ENCODE results near the gene PLEK. TPM values are rescaled to one million over a fixed set of nuclear protein-coding genes. Genes with fewer than 3 reads are reported as not detected.
"Not testable (repeated sequence)": the region's sequence is repeated elsewhere in the genome, so short reads cannot be mapped to it uniquely, and the experiment has no call there.

Gene PLEK
- total RNA-seq, 2 donors from 2014 or later, result 2.4 to 5.6 TPM

- no peak overlapping the region for H3K27ac Mint-ChIP-seq
- no peaks in the 10 kb centered on the region for H3K36me3 Mint-ChIP-seq (ENCODE audit: insufficient read depth in 2 of 2)
- H3K27me3 Mint-ChIP-seq (ENCODE audit: low read depth), result peaks cover 5% of the 10 kb centered on the region
- ATAC-seq (replicated peaks in 1 of 2) (no peak), DNase-seq (no peak)
- H3K4me1 Mint-ChIP-seq (ENCODE audit: low read depth), result peaks cover 5% of the 10 kb centered on the region
- H3K4me3 Mint-ChIP-seq, result no peak overlapping the region
- H3K9me3 Mint-ChIP-seq, result no peaks in the 10 kb centered on the region
Observed at GRCh38 chr2:68431316-68431972, 66.4 kb downstream of the PLEK start.

- H3K36me3 Mint-ChIP-seq (ENCODE audit: insufficient read depth in 2 of 2), result no peaks in the 10 kb centered on the region
- H3K4me1 Mint-ChIP-seq (ENCODE audit: low read depth), result no peaks in the 10 kb centered on the region
Observed at GRCh38 chr2:68432696-68433658, 67.9 kb downstream of the PLEK start.

GRCh38 chr2:68434981-68435380 lies 69.9 kb downstream of the PLEK start:
- Mint-ChIP-seq H3K4me3 (no peak overlapping the region), H3K27ac (no peak overlapping the region), H3K4me1 (ENCODE audit: low read depth) (peaks cover 1% of the 10 kb centered on the region), H3K27me3 (ENCODE audit: low read depth) (peaks cover 12% of the 10 kb centered on the region), H3K36me3 (ENCODE audit: insufficient read depth in 2 of 2) (no peaks in the 10 kb centered on the region), H3K9me3 (no peaks in the 10 kb centered on the region)
- ATAC-seq (replicated peaks in 1 of 2) (no peak), DNase-seq (no peak)

More at GRCh38 chr2:68432696-68433658, 67.9 kb downstream of the PLEK start:
- ATAC-seq (replicated peaks in 1 of 2), result no peak
- Mint-ChIP-seq H3K4me3 (no peak overlapping the region), H3K27ac (no peak overlapping the region), H3K27me3 (ENCODE audit: low read depth) (peaks cover 5% of the 10 kb centered on the region), H3K9me3 (no peaks in the 10 kb centered on the region)
- DNase-seq, result no peak

GRCh38 chr2:68435615-68436014 lies 70.5 kb downstream of the PLEK start:
- Mint-ChIP-seq H3K27me3 (ENCODE audit: low read depth) (peaks cover 15% of the 10 kb centered on the region), H3K9me3 (no peaks in the 10 kb centered on the region), H3K4me1 (ENCODE audit: low read depth) (peaks cover 8% of the 10 kb centered on the region), H3K4me3 (no peak overlapping the region), H3K36me3 (ENCODE audit: insufficient read depth in 2 of 2) (no peaks in the 10 kb centered on the region), H3K27ac (no peak overlapping the region)
- DNase-seq (no peak), ATAC-seq (replicated peaks in 1 of 2) (no peak)

- no peaks in the 10 kb centered on the region for H3K9me3 Mint-ChIP-seq
- no peak overlapping the region for H3K4me3 Mint-ChIP-seq
- H3K27me3 Mint-ChIP-seq (ENCODE audit: low read depth), result peaks cover 16% of the 10 kb centered on the region
- DNase-seq (no peak), ATAC-seq (replicated peaks in 1 of 2) (no peak)
- no peak overlapping the region for H3K27ac Mint-ChIP-seq
- H3K36me3 Mint-ChIP-seq (ENCODE audit: insufficient read depth in 2 of 2), result no peaks in the 10 kb centered on the region
- H3K4me1 Mint-ChIP-seq (ENCODE audit: low read depth), result peaks cover 14% of the 10 kb centered on the region
Observed at GRCh38 chr2:68436270-68436669, 71.2 kb downstream of the PLEK start.

- H3K27ac Mint-ChIP-seq, result peak overlapping the region; percentile 14
- ATAC-seq (replicated peaks in 1 of 2), result no peak
- DNase-seq, result no peak
- H3K9me3 Mint-ChIP-seq, result no peaks in the 10 kb centered on the region
- H3K27me3 Mint-ChIP-seq (ENCODE audit: low read depth), result peaks cover 16% of the 10 kb centered on the region
- no peaks in the 10 kb centered on the region for H3K36me3 Mint-ChIP-seq (ENCODE audit: insufficient read depth in 2 of 2)
- peaks cover 18% of the 10 kb centered on the region for H3K4me1 Mint-ChIP-seq (ENCODE audit: low read depth)
- H3K4me3 Mint-ChIP-seq, result no peak overlapping the region
Observed at GRCh38 chr2:68438455-68439303, 73.6 kb downstream of the PLEK start.

- Mint-ChIP-seq H3K36me3 (ENCODE audit: insufficient read depth in 2 of 2) (no peaks in the 10 kb centered on the region), H3K9me3 (no peaks in the 10 kb centered on the region), H3K4me3 (peak overlapping the region; percentile 33 to 66), H3K4me1 (ENCODE audit: low read depth) (peaks cover 18% of the 10 kb centered on the region), H3K27ac (peak overlapping the region; percentile 52), H3K27me3 (ENCODE audit: low read depth) (peaks cover 16% of the 10 kb centered on the region)
- DNase-seq, result peak; percentile 87 to 88
- ATAC-seq (replicated peaks in 1 of 2), result peak; percentile 98 to 99
Observed at GRCh38 chr2:68441179-68441993, 76.3 kb downstream of the PLEK start.

GRCh38 chr2:68441994-68442322 lies 76.9 kb downstream of the PLEK start:
- peaks cover 18% of the 10 kb centered on the region for H3K4me1 Mint-ChIP-seq (ENCODE audit: low read depth)
- ATAC-seq (replicated peaks in 1 of 2), result no peak
- no peak overlapping the region for H3K4me3 Mint-ChIP-seq
- H3K36me3 Mint-ChIP-seq (ENCODE audit: insufficient read depth in 2 of 2), result no peaks in the 10 kb centered on the region
- H3K27ac Mint-ChIP-seq, result peak overlapping the region; percentile 52
- H3K27me3 Mint-ChIP-seq (ENCODE audit: low read depth), result peaks cover 16% of the 10 kb centered on the region
- no peaks in the 10 kb centered on the region for H3K9me3 Mint-ChIP-seq
- DNase-seq, result no peak

- DNase-seq; H3K27ac Mint-ChIP-seq; H3K4me1 Mint-ChIP-seq (ENCODE audit: low read depth); H3K27me3 Mint-ChIP-seq (ENCODE audit: low read depth); H3K36me3 Mint-ChIP-seq (ENCODE audit: insufficient read depth in 2 of 2); H3K9me3 Mint-ChIP-seq; ATAC-seq (replicated peaks in 1 of 2); H3K4me3 Mint-ChIP-seq: not testable (repeated sequence)
Observed at GRCh38 chr2:68446425-68446824, 81.3 kb downstream of the PLEK start.

Other genes with a start within 250 kb of the PLEK start
- gene PNO1, start 207.4 kb upstream of the PLEK start, total RNA-seq, result 10 to 100 TPM; 12.5 to 18.9 TPM
- gene PPP3R1, start 112.8 kb upstream of the PLEK start, total RNA-seq, result 10 to 100 TPM; 81.1 to 83.8 TPM
- not detected for gene CNRIP1, start 45.3 kb upstream of the PLEK start, total RNA-seq
- 1 to 10 TPM; 3.2 to 3.7 TPM for gene FBXO48, start 102.0 kb downstream of the PLEK start, total RNA-seq
- 1 to 10 TPM; 5.5 to 5.7 TPM for gene APLF, start 102.3 kb downstream of the PLEK start, total RNA-seq

All from activated T-cell treated with anti-CD3 and anti-CD28 coated beads, Interleukin-2, amount 50 U/mL, for 72 hours (primary cell).